ENCODE data around the gene RPL12. TPM values are rescaled to one million over a fixed set of nuclear protein-coding genes. Genes with fewer than 3 reads are reported as not detected.

The RPL12 gene
- total and polyA plus RNA-seq, 9 of the 15 experiments (the other 6 are each of a cell fraction or from before 2014, with no cell fraction given) = 1,614 to 4,558 (median 2,531) TPM

DNA sequence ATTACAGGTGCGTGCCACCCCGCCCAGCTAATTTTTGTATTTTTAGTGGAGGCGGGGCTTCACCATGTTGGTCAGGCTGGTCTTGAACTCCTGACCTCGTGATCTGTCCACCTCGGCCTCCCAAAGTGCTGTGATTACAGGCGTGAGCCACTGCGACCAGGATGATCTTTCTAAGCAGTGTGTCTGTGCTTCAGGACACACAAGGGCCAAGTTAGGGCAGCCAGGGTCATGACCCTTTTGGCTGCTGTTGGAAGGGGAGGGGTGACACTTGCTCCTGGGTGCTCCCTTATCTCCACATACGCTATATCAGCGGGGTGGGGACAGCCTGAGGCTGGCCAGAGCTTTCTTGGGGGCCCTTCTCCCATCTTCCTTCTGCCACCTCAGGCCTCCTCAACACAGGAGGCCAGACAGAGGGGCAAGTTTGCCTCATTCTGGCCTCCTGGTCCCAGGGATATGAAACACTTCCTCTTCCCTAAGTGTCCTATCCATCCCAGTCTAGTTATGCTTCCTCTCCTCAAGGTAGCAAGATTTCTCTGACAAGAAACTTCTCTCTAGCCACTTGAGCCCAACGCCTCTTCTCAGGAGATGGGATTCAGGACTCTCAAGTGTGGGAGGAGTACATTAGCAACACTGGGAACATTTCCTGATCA lies 28.9 kb downstream of the RPL12 start (continued):
- no peak for TF ChIP-seq E2F8 (IDR thresholded peaks at IDR 0.05; ENCODE audit: low read depth, partially characterized antibody)
- TF ChIP-seq RBM22 (IDR thresholded peaks at IDR 0.05; ENCODE audit: low read depth, low read length, poor library complexity, severe bottlenecking) = no peak
- TF ChIP-seq SRSF3 (IDR thresholded peaks at IDR 0.05; ENCODE audit: insufficient read depth, low read length) = no peak
- TF ChIP-seq NFIX (CRISPR knock-in tag; IDR thresholded peaks at IDR 0.05; ENCODE audit: low read depth) = no peak
- TF ChIP-seq ZNF282 (CRISPR knock-in tag; IDR thresholded peaks at IDR 0.05) = no peak
- 0 out of 4 replicates have a peak, but pooled peaks of 1 of the 2 experiments have one; percentile 43 for TF ChIP-seq ARNT (IDR thresholded peaks at IDR 0.05)
- no peak for TF ChIP-seq RBFOX2 (IDR thresholded peaks at IDR 0.05; ENCODE audit: low read depth, low read length)
- peak; percentile 73; the same call in 1 of the 2 replicates for TF ChIP-seq TOE1 (IDR thresholded peaks at IDR 0.05; ENCODE audit: borderline replicate concordance)
- TF ChIP-seq TOE1 (CRISPR knock-in tag; IDR thresholded peaks at IDR 0.05; ENCODE audit: borderline replicate concordance, low read depth) = no peak
- peak; percentile 35; the same call in 1 of the 2 replicates for TF ChIP-seq ZFX (CRISPR knock-in tag; IDR thresholded peaks at IDR 0.05)
- peak in 1 of 2 experiments; percentile 61; a peak in 1 of 4 replicates for TF ChIP-seq HDAC1 (IDR thresholded peaks at IDR 0.05)
- no peak for TF ChIP-seq ILF3 (IDR thresholded peaks at IDR 0.05; ENCODE audit: borderline replicate concordance)
- peak; percentile 54 for TF ChIP-seq ZFP36 (IDR thresholded peaks at IDR 0.05; ENCODE audit: low read depth, low read length, partially characterized antibody)
- peak; percentile 49; the same call in 1 of the 2 replicates for TF ChIP-seq ATF7 (IDR thresholded peaks at IDR 0.05)
- TF ChIP-seq NR2C1 (IDR thresholded peaks at IDR 0.05) = peak; percentile 84
- peak; percentile 93 for TF ChIP-seq NR2C1 (tag; IDR thresholded peaks at IDR 0.05)
- no peak for TF ChIP-seq TAL1 (IDR thresholded peaks at IDR 0.05)
- TF ChIP-seq MEIS2 (IDR thresholded peaks at IDR 0.05; ENCODE audit: partially characterized antibody) = peak; percentile 32
- no peak for TF ChIP-seq ZNF785 (CRISPR knock-in tag; IDR thresholded peaks at IDR 0.05)
- TF ChIP-seq ARID1B (IDR thresholded peaks at IDR 0.05) = peak; percentile 59; the same call in 1 of the 2 replicates
- TF ChIP-seq, protein P1, sequence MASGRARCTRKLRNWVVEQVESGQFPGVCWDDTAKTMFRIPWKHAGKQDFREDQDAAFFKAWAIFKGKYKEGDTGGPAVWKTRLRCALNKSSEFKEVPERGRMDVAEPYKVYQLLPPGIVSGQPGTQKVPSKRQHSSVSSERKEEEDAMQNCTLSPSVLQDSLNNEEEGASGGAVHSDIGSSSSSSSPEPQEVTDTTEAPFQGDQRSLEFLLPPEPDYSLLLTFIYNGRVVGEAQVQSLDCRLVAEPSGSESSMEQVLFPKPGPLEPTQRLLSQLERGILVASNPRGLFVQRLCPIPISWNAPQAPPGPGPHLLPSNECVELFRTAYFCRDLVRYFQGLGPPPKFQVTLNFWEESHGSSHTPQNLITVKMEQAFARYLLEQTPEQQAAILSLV (tag; IDR thresholded peaks at IDR 0.05) = no peak
- 0 out of 2 replicates have a peak, but pooled peaks have one; percentile 36 for TF ChIP-seq POLR2H (tag; IDR thresholded peaks at IDR 0.05; ENCODE audit: low read depth)
- no peak for TF ChIP-seq SMAD2 (IDR thresholded peaks at IDR 0.05; ENCODE audit: low read depth, low read length)
- TF ChIP-seq PRPF4 (IDR thresholded peaks at IDR 0.05; ENCODE audit: insufficient read depth, low read depth, low read length, poor library complexity, severe bottlenecking) = no peak
- peak; percentile 66; the same call in 1 of the 2 replicates for TF ChIP-seq HDAC2 (IDR thresholded peaks at IDR 0.05)
- no peak for TF ChIP-seq ZNF766 (CRISPR knock-in tag; conservative IDR thresholded peaks at IDR 0.05)
- no peak for TF ChIP-seq HLTF (IDR thresholded peaks at IDR 0.05)
- TF ChIP-seq ELF1 (tag; IDR thresholded peaks at IDR 0.05) = no peak

Measured in K562 (cell line).